Loucy (cell line): Measurements from ENCODE around the gene VTN.

ENCODE experiments used
- H2AFZ ChIP-seq: fragments of 200-600 bp; sonication (generic); 2 replicates; pipeline ENCODE4 v1.6.0; 2016; ENCODE audit warnings: antibody characterized with exemption, mild to moderate bottlenecking, low read length, moderate library complexity
- H3F3A ChIP-seq: fragments of 200-600 bp; 2 replicates; pipeline ENCODE4 v1.6.0; 2016; ENCODE audit warnings: antibody characterized with exemption, low read depth, mild to moderate bottlenecking
- H3K27me3 ChIP-seq: fragments of 200-600 bp; sonication (generic); 2 replicates; pipeline ENCODE4 v1.6.1; 2014; ENCODE audit warnings: low read length, mild to moderate bottlenecking; ENCODE audit not compliant: insufficient read depth, poor library complexity, severe bottlenecking
- H3K36me3 ChIP-seq: fragments of 200-600 bp; sonication (generic); 2 replicates; pipeline ENCODE4 v1.6.1; 2016; ENCODE audit warnings: low read length; ENCODE audit not compliant: insufficient read depth
- H3K4me1 ChIP-seq: fragments of 200-600 bp; sonication (generic); 2 replicates; pipeline ENCODE4 v1.5.1; 2014; ENCODE audit warnings: low read length, mild to moderate bottlenecking; ENCODE audit not compliant: insufficient read depth, poor library complexity, severe bottlenecking
- H3K4me2 ChIP-seq: fragments of 200-600 bp; sonication (generic); 2 replicates; pipeline ENCODE4 v1.6.0; 2014; ENCODE audit warnings: antibody characterized with exemption, low read length, low read depth, mild to moderate bottlenecking; ENCODE audit not compliant: poor library complexity, severe bottlenecking
- H3K4me3 ChIP-seq: fragments of 200-600 bp; sonication (generic); 2 replicates; pipeline ENCODE4 v1.5.1; 2014; ENCODE audit warnings: low read length, mild to moderate bottlenecking, mixed read lengths; ENCODE audit not compliant: poor library complexity, severe bottlenecking
- H3K79me2 ChIP-seq: fragments of 200-600 bp; sonication (generic); 2 replicates; pipeline ENCODE4 v1.6.1; 2014; ENCODE audit warnings: low read length; ENCODE audit not compliant: insufficient read depth
- H3K9ac ChIP-seq: fragments of 200-600 bp; sonication (generic); 2 replicates; pipeline ENCODE4 v1.6.0; 2014; ENCODE audit warnings: mild to moderate bottlenecking, low read depth, low read length, moderate library complexity; ENCODE audit not compliant: poor library complexity, severe bottlenecking
- H3K9me2 ChIP-seq: fragments of 200-600 bp; sonication (generic); replicated peaks from 2 replicates; pipeline ENCODE4 v1.6.1; 2016; ENCODE audit warnings: low read depth, low read length, mixed read lengths
- H3K9me3 ChIP-seq: fragments of 200-600 bp; sonication (generic); 2 replicates; pipeline ENCODE4 v1.6.1; 2014; ENCODE audit warnings: mild to moderate bottlenecking, antibody characterized with exemption, low read length, low read depth; ENCODE audit not compliant: insufficient read depth
- H4K20me1 ChIP-seq: fragments of 200-600 bp; sonication (generic); 2 replicates; pipeline ENCODE4 v1.6.0; 2014; ENCODE audit warnings: antibody characterized with exemption, low read length, mild to moderate bottlenecking; ENCODE audit not compliant: insufficient read depth, poor library complexity, severe bottlenecking
- CTCF ChIP-seq: fragments of 200-600 bp; sonication (generic); conservative IDR thresholded peaks from 2 replicates; pipeline ENCODE4 v1.5.1; 2014; ENCODE audit warnings: mild to moderate bottlenecking, antibody characterized with exemption, low read length
- EZH2phosphoT487 ChIP-seq: fragments of 200-600 bp; IDR thresholded peaks from 2 replicates; pipeline ENCODE4 v1.6.1; 2018; ENCODE audit warnings: antibody characterized with exemption, mild to moderate bottlenecking, moderate library complexity, borderline replicate concordance

The VTN gene

GRCh38 chr17:28357061-28357900, 12.8 kb downstream of the VTN start, which contains the start of gene POLDIP2:
TSS of gene POLDIP2 (minus strand) at chr17:28357527. CDS start at chr17:28357448, 79 bp downstream.
- Histone ChIP-seq H3K36me3 (peaks cover 22% of the 10 kb centered on the region; the same call in 1 of the 2 replicates), H3K4me1 (peaks cover 26% of the 10 kb centered on the region), H2AFZ (peak within 1 kb of the TSS; percentile 93), H3K79me2 (peaks cover 40% of the 10 kb centered on the region), H3K9ac (peak within 1 kb of the TSS; percentile 96), H3K4me3 (peak within 1 kb of the TSS; percentile 81), H3K9me2 (no peaks in the 10 kb centered on the region), H3K9me3 (no peaks in the 10 kb centered on the region), H4K20me1 (peaks cover 5% of the 10 kb centered on the region), H3K4me2 (peak within 1 kb of the TSS; percentile 99), H3K27me3 (no peaks in the 10 kb centered on the region), H3F3A (no peaks in the 10 kb centered on the region)
- no peak for TF ChIP-seq EZH2phosphoT487
- no peak for TF ChIP-seq CTCF

- Histone ChIP-seq H3K4me1 (no peaks in the 10 kb centered on the region), H2AFZ (no peak overlapping the region), H3K27me3 (no peaks in the 10 kb centered on the region), H4K20me1 (no peaks in the 10 kb centered on the region), H3K9me2 (no peaks in the 10 kb centered on the region), H3K9me3 (no peaks in the 10 kb centered on the region), H3K9ac (no peak overlapping the region), H3K79me2 (peaks cover 6% of the 10 kb centered on the region; the same call in 1 of the 2 replicates), H3K4me3 (no peak overlapping the region), H3K36me3 (peaks cover 48% of the 10 kb centered on the region; the same call in 1 of the 2 replicates), H3F3A (no peaks in the 10 kb centered on the region), H3K4me2 (no peak overlapping the region)
- TF ChIP-seq EZH2phosphoT487, result no peak
- no peak for TF ChIP-seq CTCF
These were observed 19.8 kb downstream of the VTN start for GRCh38 chr17:28350271-28350670.

GRCh38 chr17:28348979-28349378, 21.1 kb downstream of the VTN start:
- Histone ChIP-seq H4K20me1 (no peaks in the 10 kb centered on the region), H3F3A (no peaks in the 10 kb centered on the region), H3K27me3 (no peaks in the 10 kb centered on the region), H3K4me2 (no peak overlapping the region), H3K79me2 (no peaks in the 10 kb centered on the region), H3K9ac (no peak overlapping the region), H3K9me2 (no peaks in the 10 kb centered on the region), H3K4me1 (no peaks in the 10 kb centered on the region), H3K9me3 (no peaks in the 10 kb centered on the region), H3K36me3 (peaks cover 48% of the 10 kb centered on the region; the same call in 1 of the 2 replicates), H3K4me3 (no peak overlapping the region), H2AFZ (no peak overlapping the region)
- TF ChIP-seq EZH2phosphoT487 (no peak), CTCF (no peak)
